NOMO-1 treated with dmso at 0.1 percent for 144 hours (cell line): ENCODE results near the gene TSHR.
"Not testable (repeated sequence)": the region's sequence is repeated elsewhere in the genome, so short reads cannot be mapped to it uniquely, and the experiment has no call there.

Experiments
- DNase-seq: peaks from one replicate; lab custom pipeline; 2025; ENCODE audit not compliant: unreplicated experiment; lab: John Stamatoyannopoulos, UW

The TSHR gene

DNA sequence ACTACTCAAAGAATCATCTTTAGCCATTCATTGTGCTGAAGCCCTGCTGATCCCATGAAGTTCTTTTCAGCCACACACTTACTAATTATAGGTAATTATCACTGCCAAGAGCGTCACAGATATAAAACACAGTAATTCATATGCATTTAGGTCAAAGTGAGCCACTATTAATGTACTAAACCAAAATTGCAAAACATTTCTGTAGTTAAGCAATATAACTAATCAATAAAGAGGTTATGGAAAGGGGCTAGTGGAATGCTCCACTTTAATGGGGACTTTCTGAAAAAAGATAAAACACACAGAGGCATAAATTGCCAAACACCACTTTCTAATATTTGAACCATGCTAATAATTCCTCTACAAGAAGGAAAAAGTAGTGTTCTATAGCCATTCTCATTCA is 7.1 kb upstream of the TSHR start:
- no peak for DNase-seq

DNA sequence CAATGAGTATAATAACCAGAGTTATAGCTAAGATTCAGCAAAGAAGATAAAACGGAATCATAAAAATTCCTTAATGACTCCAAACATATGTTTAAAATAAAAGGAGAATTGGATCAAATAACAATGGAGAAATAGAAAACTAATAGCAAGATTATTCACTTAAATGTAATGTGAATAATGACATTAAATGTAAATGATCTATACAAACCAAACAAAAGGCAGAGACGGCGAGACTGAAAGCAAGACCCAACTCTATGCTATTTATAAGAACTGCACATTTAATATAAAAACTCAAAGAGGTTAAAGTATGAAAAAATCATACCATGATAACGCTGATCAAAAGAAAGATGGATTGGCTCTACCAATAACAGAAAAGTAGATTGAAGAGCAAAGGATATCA is 3.9 kb upstream of the TSHR start:
- DNase-seq: no peak

DNA sequence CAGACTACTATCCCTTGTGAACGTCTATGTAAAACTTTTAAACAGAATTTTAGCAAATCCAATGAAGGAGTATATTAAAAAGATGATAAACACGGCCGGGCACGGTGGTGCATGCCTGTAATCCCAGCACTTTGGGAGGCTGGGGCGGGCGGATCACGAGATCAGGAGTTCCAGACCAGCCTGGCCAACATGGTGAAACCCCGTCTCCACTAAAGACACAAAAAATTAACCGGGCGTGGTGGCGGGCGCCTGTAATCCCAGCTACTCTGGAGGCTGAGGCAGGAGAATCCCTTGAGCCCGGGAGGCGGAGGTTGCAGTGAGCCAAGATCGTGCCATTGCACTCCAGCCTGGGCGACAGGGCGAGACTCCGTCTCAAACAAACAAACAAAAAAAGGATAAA is 2.2 kb upstream of the TSHR start:
- not testable (repeated sequence) for DNase-seq

DNA sequence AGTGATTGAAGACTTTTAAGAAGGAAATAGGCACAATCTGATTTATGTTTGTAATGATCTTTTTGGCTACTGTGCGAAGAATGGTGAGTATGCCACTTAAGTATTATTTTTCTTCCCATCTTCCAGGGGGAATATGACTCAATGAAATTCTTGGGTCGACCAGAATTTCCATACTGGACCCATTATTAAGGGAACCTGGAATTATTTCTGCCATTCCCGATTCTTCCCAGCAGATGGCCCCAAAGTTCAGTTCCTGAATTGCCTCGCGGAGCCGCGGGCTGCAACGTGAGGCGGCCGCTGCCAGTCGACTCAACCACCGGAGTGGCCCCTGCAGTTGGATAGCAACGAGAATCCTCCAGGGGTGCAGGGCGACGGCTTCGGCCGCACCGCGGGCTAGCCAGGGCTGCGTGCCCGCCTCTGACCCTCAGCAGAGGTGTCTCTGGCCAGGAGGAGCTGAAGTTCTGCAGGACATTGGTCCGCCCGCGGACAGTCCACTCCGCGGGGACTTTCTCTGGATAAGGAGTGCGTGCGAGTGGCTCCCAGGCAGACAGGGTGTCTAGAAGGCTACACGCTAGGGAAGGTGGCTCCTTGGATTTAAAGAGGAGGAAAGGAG is 628 bp upstream of the TSHR start:
- DNase-seq: no peak

DNA sequence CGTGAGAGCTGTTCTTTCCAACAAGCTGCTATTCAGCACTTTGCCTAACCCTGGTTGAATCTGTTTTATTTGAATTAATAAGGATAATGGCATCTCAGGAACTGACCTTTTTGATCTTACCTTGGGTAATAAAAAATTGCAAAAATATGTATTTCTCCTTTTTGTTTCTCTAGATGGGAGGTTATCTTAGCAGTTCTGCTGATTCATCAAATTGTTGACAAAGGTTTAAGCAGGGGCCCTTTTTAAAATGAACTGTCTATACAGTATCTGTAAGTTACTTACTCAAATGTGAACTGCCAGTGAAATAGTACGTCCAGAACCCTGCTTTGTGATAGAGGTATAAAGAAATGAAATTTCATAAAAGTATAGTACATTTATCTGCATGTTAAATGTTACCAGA is 681 bp downstream of the TSHR start:
- no peak for DNase-seq

DNA sequence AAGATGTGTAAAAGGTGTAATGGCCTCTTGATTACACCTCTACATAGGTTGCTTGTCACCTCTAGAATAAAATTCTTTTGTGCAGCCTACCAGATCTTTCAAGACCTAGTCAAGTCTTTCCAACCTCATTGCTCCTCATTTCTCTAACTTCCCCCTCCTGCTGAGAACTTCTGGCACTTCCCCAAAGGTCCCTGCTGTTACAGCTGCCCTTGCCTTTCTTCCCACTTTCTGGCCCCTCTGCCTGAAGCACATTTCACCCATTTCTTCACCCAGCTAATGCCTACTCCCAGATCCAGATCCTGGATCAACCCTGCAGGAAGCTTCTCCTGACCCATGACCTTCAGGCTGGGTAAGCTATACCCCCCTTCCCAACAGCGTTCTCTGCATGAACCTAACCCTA is 1.5 kb downstream of the TSHR start:
- DNase-seq: no peak

DNA sequence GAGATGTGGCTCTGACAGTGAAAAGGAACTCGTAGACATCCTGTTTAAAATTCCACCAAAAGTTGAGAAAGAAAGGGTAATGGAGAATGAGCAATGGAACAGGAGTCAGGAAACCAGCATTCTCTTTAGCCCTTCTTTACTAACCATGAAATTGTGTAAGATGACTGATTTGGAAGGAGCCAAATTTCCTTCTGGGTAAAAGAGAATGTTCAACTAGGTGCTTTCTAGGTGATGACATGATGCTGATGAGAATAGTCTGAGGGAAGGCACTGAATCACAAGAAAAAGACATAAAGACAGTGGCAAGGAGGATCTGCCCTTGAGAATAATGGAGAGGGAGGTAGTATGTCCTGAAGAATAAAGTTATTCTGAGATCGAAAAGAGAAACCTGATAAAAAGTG is 2.2 kb downstream of the TSHR start:
- no peak for DNase-seq

DNA sequence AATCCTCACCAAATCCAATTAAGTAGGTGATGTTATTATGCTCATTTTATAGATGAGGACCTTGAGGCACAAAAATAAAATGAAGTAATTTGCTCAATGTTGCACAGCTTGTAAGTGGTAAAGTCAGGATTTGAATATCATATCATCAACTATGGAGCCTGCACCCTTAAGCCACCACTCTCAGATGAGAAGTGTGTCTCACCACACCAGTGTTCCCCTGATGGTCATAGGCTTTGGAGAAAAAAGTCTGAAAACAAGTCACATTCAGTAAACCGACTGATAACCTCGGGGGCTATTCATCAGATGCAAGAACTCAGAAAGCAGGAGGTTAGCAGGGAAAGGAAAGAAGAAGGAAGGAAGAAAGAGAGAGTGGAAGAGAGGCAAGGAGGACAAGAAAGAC is 2.8 kb downstream of the TSHR start:
- DNase-seq: no peak

DNA sequence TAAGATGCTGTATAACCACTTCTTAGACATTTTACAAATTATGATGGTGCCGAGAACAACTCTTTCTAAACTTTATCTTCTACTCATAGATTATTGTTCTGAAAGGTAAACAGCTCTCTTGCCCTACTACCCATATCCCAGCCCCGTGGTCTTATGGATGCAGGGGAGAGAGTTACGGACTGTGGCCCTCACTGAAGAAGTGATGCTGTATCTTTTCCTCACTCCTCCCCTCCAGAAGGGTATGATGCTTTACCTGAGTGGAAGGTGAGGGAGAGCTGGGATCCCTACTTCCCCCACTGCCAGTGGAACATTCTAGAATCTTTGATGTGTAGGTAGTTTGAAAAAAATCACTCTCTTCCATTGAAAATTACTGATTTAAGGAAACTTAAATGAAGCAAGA is 3.5 kb downstream of the TSHR start:
- DNase-seq: no peak

DNA sequence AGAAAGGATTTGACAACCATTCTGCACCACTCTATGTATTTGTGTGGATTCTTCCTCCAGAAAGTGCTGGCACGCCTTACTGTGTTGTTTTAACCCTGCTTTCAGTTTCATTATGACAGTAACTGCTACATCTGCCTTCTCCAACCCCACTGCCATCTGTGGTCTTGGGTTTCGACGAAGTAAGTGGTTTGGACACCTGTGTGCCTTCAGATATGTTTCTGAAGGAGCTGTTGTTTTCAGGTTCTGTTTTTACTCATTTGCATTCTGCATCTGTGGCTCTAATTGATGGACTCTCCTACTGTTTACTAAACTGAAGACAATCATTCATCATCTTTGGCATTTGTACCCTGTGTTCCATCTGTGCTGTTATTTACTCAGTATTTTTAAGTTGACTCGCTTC is 4.1 kb downstream of the TSHR start:
- no peak for DNase-seq

DNA sequence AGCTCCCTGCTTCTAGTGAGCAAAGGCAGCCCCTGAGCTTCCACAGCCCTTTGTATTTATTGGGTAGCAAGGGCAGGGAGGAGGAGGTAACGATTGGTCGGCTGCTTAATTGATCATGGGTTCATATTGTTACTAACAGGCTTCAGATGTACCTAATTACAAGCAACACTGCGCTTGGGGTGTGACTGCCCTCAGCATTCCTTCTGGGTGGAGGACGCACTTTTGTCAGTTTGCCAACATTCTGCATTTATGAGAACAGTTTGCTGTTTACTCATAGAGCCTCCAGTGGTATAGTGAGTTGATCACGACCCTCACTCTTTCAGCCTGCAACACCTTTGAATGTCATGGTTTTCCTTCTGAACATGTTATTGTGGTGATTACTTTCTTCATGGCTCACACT is 9.6 kb downstream of the TSHR start:
- DNase-seq: no peak

DNA sequence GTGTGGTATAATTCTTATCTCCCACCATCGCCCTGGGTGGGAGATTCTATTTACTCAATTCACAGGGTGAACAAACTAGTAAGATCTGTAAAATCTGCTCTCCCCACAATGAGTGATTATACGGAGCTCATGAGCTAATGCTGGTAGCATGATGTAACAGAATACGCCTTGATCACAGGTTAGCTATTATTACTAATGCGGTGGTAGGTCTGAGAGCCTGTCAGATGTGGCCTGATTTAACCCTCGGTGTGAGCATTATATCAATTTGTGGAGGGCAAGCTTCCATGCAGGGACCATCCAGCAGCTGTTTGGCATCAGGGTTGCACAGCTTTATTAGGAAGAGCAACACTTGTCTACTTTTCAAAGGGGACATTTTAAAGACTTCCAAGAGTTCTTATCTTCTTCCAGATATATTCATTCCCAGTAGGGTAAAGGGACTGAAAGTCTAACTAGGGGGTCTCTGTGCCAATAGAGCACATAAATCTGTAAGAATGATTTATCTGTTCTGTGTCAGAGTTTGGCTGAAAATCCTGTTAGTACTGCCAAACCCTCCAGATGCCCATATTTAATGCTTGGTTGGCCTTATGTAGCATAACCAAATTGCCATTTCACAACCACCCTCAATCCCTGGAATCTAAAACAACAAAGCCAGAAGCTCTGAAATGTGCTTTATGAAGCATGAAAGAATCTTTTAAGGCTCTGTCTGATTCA is 18.7 kb downstream of the TSHR start:
- DNase-seq: no peak

DNA sequence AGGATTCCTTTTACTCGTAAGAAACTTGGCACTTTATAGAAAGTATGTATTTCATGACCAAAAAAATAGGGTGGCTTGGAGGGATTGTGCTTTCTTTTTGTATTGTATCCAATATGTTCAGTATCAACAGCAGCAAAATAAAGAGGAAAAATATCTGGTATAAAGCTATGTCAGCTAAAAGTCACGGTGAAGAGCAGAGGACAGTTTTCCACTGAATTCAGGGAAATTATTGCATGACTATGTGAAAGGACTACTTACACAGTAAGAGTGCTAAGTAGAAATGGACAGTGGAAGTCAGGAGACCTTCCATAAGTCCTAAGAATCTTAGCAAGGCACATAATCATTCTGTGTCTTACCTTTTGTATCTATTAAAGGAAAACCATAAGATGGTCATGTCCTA is 19.3 kb downstream of the TSHR start:
- no peak for DNase-seq

DNA sequence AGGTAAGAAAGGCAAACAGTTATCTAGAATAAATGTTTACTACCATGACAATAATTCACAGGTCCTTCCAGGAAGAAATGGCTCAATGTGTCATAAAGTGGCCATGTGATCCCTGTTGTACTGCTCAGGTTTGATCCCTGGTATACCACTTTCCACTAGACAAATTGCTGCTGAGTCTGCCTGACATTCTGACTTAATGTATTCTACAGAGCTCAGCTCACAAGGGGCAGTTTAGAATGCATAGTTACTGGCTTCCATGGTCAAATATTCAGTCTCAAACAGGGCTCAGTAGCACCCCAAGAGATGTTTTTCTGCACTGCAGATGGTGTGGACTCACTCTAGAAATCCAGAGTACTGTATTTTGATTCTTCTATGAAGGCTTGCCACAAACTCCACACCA is 21.8 kb downstream of the TSHR start:
- DNase-seq: no peak

DNA sequence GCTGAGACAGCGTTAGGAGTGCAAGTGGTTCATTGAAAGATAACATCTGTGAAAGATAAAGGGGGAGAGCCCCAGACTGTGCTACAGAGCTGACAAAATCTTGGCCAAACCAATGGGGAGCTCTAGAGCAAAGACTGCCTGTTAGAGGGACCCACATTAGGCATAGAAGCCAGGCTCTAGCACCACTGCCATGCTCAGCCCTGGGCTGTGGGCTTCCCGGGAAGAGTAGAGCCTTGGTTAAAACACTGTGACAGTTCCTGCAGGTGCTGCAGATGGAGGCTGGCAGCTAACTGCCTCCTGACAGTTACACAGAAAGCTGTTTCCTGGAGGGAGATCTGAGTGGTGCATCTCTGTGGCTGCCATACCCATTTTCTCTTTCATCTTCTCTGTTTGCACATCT is 23.0 kb downstream of the TSHR start:
- DNase-seq: no peak

DNA sequence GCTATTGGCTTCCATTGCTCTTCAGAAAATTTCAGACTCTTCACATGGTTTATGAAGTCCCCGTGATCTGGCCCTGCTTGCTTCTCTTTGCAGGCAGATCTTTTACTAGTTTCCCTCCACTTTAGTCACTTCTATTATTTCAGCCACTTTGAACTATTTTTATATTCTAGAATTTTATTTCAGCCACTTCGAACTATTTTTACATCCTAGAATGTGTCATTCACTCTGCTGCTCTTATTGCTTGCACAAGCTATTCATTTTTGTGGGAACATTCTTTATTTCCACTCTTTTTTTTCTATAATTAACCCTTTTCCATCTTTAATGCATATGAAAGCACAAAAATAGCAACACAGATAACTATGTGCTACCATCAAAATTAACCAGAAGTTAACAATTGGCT is 24.5 kb downstream of the TSHR start:
- DNase-seq: no peak

DNA sequence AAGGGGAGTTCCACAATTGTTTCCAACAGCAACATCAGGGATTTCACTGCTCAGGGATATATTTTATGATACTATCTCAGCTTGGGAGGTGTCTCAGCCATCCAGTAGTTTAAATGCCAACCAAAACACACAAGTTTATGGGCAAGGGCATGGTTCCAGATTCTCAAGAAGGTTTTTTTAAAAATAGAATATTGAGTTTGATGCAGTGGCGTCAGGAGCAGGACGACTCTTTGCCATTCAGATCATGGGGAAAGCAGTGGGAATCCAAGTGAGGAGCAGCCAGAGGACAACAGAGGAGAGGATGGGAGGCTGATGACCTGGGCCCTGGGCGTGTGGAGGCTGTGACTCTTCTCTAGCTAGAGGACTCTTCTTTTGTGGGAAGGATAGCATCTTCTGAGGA is 25.7 kb downstream of the TSHR start:
- no peak for DNase-seq

DNA sequence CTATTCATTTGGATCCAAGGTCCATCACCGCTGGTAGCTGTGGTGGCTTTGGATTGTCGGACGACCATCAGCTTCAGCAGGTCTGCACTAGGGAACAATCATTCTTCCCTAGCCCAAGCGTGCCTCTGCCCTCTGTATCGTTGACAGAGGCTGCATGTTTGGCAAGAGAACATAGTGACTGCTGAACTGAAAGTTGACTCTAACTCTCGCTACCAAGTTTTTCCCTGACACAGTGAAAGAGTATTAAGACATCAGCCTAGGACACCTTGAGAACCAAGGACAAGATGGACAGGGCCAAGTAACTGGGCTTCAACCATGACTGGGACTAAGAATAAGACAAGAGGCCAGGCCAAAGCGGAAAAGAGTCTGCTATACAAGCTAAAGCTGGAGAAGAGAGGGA is 26.3 kb downstream of the TSHR start:
- no peak for DNase-seq

DNA sequence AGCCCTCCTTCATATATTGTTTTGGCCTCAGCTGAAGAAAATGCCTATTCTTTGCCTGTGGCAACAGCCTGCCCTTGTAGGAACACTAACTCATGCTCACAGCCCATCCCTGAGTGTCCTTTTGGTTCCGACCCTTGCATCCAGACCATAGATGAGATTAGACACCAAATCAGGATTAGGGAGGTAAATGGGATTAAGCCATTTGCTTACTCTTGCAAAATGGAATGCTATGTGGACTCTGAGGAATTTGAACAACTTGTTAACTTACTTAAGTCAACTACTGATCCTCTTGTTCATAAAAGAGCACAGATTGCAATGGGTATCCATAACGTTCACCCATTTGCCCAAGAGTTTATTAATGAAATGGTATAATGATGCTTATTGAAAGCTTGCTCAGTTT is 27.3 kb downstream of the TSHR start:
- no peak for DNase-seq

DNA sequence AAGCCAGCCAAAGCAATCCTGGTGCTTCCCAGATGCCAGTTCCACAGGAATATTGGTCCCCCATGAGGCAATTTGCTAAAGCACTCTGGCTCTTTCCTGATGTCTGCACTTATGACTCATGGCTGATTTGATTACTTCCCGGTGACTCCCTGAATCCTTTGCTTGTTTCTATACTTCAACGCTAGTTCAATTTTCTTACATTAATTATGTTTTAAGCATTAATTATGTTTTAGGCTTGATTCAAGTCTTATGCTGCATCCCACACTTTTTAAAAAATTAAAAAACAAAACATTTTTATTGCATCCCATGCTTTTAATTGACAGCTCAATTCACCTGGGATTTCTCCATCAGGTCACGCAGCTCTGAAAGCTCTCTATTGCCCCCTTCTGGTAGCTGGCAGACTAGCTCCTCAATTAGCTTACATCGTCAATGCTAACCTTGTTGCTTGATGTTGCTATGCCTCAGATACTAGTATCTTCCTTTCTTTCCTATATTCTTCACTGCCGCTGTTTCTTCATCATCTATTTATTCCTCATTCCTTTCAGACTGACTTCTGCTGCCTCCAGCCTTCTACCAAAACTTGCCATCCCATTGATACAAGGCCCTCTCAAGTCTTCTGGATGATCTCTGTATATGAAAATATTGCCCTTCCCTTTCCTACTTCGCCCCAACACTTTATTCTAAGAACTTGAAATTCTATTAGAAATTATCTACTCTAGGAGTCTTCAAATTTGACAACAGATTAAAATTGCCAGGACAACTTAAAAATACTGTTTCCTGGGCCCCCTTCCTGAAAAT is 32.0 kb downstream of the TSHR start:
- no peak for DNase-seq

DNA sequence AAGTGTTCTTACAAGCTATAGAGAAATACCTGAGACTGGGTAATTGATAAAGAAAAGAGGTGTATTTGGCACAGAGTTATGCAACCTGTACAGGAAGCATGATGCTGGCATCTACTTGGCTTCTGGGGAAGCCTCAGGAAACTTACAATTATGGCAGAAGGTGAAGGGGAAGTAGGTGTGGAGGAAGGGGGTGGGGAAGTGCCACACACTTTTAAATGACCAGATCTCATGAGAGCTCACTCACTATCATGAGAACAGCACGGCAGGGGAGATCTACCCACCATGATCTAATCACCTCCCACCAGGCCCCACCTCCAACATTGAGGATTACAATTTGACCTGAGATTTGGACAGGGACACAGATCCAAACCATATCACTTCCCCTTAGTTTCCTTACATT is 32.8 kb downstream of the TSHR start:
- DNase-seq: no peak

DNA sequence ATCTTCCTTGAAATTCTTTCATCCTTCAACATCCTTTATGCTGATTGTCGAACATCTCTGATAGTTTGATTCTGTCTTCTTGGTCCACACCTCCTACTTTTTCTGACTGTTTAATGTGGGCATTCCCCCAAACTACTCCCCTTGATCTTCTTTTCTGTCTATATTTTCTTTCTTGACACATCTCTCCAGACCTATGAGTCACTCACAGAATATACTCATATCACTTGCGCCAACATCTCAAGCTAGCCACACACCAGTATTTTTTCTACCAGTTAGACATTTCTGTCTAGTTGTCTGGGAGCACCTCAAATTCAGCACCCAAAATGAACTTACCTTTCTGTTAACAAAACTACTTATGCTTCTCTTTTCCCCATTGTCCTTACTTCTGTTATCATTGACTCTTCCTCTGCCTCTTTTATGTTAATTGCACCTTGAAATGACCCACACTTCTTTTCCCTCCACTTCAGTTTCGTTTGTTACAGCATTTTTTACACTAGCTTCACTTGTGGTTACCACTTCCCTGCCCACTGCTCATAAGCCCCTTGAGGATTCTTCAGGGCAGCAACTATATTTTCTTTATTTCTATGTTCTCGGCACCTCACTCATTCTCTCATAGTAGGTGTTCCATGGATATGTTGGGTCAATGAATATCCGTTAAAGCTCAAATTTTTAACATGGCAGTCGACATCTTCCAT is 33.5 kb downstream of the TSHR start:
- no peak for DNase-seq
